Lower leg skin (tissue), 3 donors: ENCODE data around the gene MLEC.

ENCODE experiments used
- CTCF ChIP-seq, 3 donors: fragments of 450-650 bp; IDR thresholded peaks; one replicate each; pipeline ENCODE4 v1.5.1; 2016; ENCODE audit warnings: antibody characterized with exemption in 3 of 3, mild to moderate bottlenecking in 3 of 3, moderate library complexity in 2 of 3
- POLR2A ChIP-seq, 2 donors: fragments of 450-650 bp; IDR thresholded peaks; one replicate each; pipeline ENCODE4 v1.6.1; 2016 to 2017; ENCODE audit warnings: antibody characterized with exemption in 2 of 2, mild to moderate bottlenecking in 1 of 2, moderate library complexity in 1 of 2

GRCh38 chr12:120666571-120667390 is 20.2 kb upstream of the MLEC start:
- TF ChIP-seq CTCF (IDR thresholded peaks at IDR 0.05), result no peak
- TF ChIP-seq POLR2A (IDR thresholded peaks at IDR 0.05), result no peak
